HepG2 (cell line): ENCODE results near the gene HINT2. TPM values are rescaled to one million over a fixed set of nuclear protein-coding genes. Genes with fewer than 3 reads are reported as not detected.

ENCODE experiments used
- ATAC-seq: fragments of 200-7000 bp; cut with Tn5 transposase; 3 replicates; pipeline ENCODE4 v1.9.1; 2020; ENCODE audit warnings: mild to moderate bottlenecking, moderate library complexity
- BruUV-seq: library from RNA; stranded (reverse); fragments of 400-500 nt; replicated peaks from 2 replicates; lab custom pipeline; 2021; lab: Mats Ljungman, UMichigan
- CTCF ChIA-PET: fragments of 300-600 bp; formaldehyde crosslinking; extraction: SDS; loops from one replicate; lab custom pipeline; 2021; ENCODE audit warnings: low total read pairs, inconsistent platforms, low intra/inter-chr PET ratio; lab: Yijun Ruan, JAX
- POLR2A ChIA-PET: fragments of 350-600 bp; sonication (Branson Sonifier 250); formaldehyde crosslinking; loops from one replicate; lab custom pipeline; 2020; ENCODE audit warnings: antibody characterized with exemption, inconsistent platforms; lab: Yijun Ruan, JAX
- DNase-seq: peaks from one replicate; pipeline ENCODE4 v3.0.0-alpha.2; 2015; ENCODE audit warnings: low spot score
- FAIRE-seq: peaks from 3 replicates; lab custom pipeline; 2011; peaks lifted over from hg19 to GRCh38; lab: Jason Lieb, UNC
- H2AFZ ChIP-seq: one replicate; pipeline ENCODE4 v1.6.1; 2011; ENCODE audit warnings: low read length, inconsistent platforms
- H3K27ac ChIP-seq: fragments of 300-600 bp; 3 replicates; pipeline ENCODE4 v1.8.0; 2011; ENCODE audit warnings: mixed run types, mild to moderate bottlenecking, mixed read lengths, low read length, inconsistent platforms; ENCODE audit not compliant: insufficient read depth; ENCODE audit errors: extremely low read length
- H3K27me3 ChIP-seq, 2 experiments: fragments of 200-600 bp in 1 of 2; 2 replicates in 1 of 2; 3 replicates in 1 of 2; pipeline versions ENCODE4 v1.6.0 to v1.8.0; 2011; ENCODE audit warnings: low read length in 2 of 2, mild to moderate bottlenecking in 2 of 2, moderate library complexity in 2 of 2, inconsistent platforms in 1 of 2; ENCODE audit not compliant: insufficient read depth in 2 of 2, control insufficient read depth in 1 of 2
- H3K36me3 ChIP-seq, 2 experiments: fragments of 200-600 bp in 1 of 2; replicated peaks in 1 of 2; 2 replicates in 1 of 2; 3 replicates in 1 of 2; pipeline versions ENCODE4 v1.5.1 to v1.8.0; 2011; ENCODE audit warnings: low read length in 2 of 2, inconsistent platforms in 1 of 2; ENCODE audit not compliant: insufficient read depth in 2 of 2, control insufficient read depth in 1 of 2
- H3K4me1 ChIP-seq: 2 replicates; pipeline ENCODE4 v1.5.1; 2012; ENCODE audit warnings: low read length, inconsistent platforms; ENCODE audit not compliant: insufficient read depth
- H3K4me2 ChIP-seq: 2 replicates; pipeline ENCODE4 v1.6.0; 2011; ENCODE audit warnings: low read depth, low read length, inconsistent platforms
- H3K4me3 ChIP-seq, 3 experiments: fragments of 200-600 bp in 1 of 3; sonication (generic), shearing (Covaris generic) in 1 of 3; replicated peaks in 1 of 3; 2 replicates each; pipeline ENCODE4 v1.5.1; 2011 to 2016; ENCODE audit warnings: low read length in 3 of 3, inconsistent platforms in 2 of 3, low read depth in 2 of 3, mild to moderate bottlenecking in 2 of 3, control low read depth in 1 of 3, mixed read lengths in 1 of 3; ENCODE audit not compliant: insufficient read depth in 1 of 3
- H3K79me2 ChIP-seq: one replicate; pipeline ENCODE4 v1.6.1; 2011; ENCODE audit warnings: low read length, inconsistent platforms; ENCODE audit not compliant: insufficient read depth
- H3K9ac ChIP-seq: 2 replicates; pipeline ENCODE4 v1.6.0; 2011; ENCODE audit warnings: mild to moderate bottlenecking, low read depth, low read length, inconsistent platforms; ENCODE audit not compliant: insufficient read depth
- H3K9me3 ChIP-seq: 2 replicates; pipeline ENCODE4 v1.5.1; 2012; ENCODE audit warnings: mild to moderate bottlenecking, low read length
- H4K20me1 ChIP-seq: 2 replicates; pipeline ENCODE4 v1.6.0; 2011; ENCODE audit warnings: inconsistent platforms, mild to moderate bottlenecking, low read length, moderate library complexity; ENCODE audit not compliant: insufficient read depth
- AHR ChIP-seq: IDR thresholded peaks from 2 replicates; pipeline ENCODE4 v1.6.1; 2018; ENCODE audit warnings: missing genetic modification reagents, missing compliant biosample characterization
- BCL3 ChIP-seq: sonication (generic); formaldehyde crosslinking; IDR thresholded peaks from 2 replicates; pipeline ENCODE4 v1.5.1; 2020; ENCODE audit warnings: mild to moderate bottlenecking, missing genetic modification reagents, moderate library complexity
- BHLHE40 ChIP-seq: IDR thresholded peaks from 2 replicates; pipeline ENCODE4 v1.6.1; 2011; ENCODE audit warnings: low read length, improper control_type of control experiment
- DNMT1 ChIP-seq: sonication (generic); formaldehyde crosslinking; IDR thresholded peaks from 2 replicates; pipeline ENCODE4 v1.5.1; 2020; ENCODE audit warnings: mild to moderate bottlenecking, missing genetic modification reagents
- FOXP1 ChIP-seq, 2 experiments: fragments of 450-650 bp in 1 of 2; IDR thresholded peaks; 2 replicates each; pipeline ENCODE4 v1.6.1; 2017 to 2018; ENCODE audit warnings: antibody characterized with exemption in 1 of 2
- HNF4A ChIP-seq: sonication (generic); formaldehyde crosslinking; IDR thresholded peaks from 2 replicates; pipeline ENCODE4 v1.4.0; 2020; ENCODE audit warnings: missing genetic modification reagents
- JUN ChIP-seq: sonication (generic); formaldehyde crosslinking; IDR thresholded peaks from 2 replicates; pipeline ENCODE4 v1.4.0; 2020; ENCODE audit warnings: mild to moderate bottlenecking, missing genetic modification reagents
- MAFF ChIP-seq: IDR thresholded peaks from 2 replicates; pipeline ENCODE4 v1.6.1; 2011; ENCODE audit warnings: low read depth, low read length, improper control_type of control experiment
- MEF2D ChIP-seq: sonication (generic); formaldehyde crosslinking; IDR thresholded peaks from 2 replicates; pipeline ENCODE4 v1.5.1; 2020; ENCODE audit warnings: mild to moderate bottlenecking, missing genetic modification reagents
- NFE2 ChIP-seq: sonication (generic); formaldehyde crosslinking; IDR thresholded peaks from 2 replicates; pipeline ENCODE4 v1.4.0; 2020; ENCODE audit warnings: missing genetic modification reagents
- RARG ChIP-seq: sonication (generic); formaldehyde crosslinking; IDR thresholded peaks from 2 replicates; pipeline ENCODE4 v1.4.0; 2020; ENCODE audit warnings: low read depth, mild to moderate bottlenecking, missing genetic modification reagents
- TFAP4 ChIP-seq: sonication (generic); IDR thresholded peaks from 2 replicates; pipeline ENCODE4 v1.6.1; 2016; ENCODE audit warnings: low read depth, borderline replicate concordance
- TSC22D2 ChIP-seq: sonication (generic); formaldehyde crosslinking; IDR thresholded peaks from 2 replicates; pipeline ENCODE4 v1.5.1; 2020; ENCODE audit warnings: missing genetic modification reagents, mild to moderate bottlenecking, borderline replicate concordance
- ZNF776 ChIP-seq: sonication (generic); formaldehyde crosslinking; IDR thresholded peaks from 2 replicates; pipeline ENCODE4 v1.4.0; 2020; ENCODE audit warnings: mild to moderate bottlenecking, missing genetic modification reagents
- ZUFSP ChIP-seq: sonication (generic); formaldehyde crosslinking; IDR thresholded peaks from 2 replicates; pipeline ENCODE4 v1.9.0; 2021; ENCODE audit warnings: missing genetic modification reagents, mild to moderate bottlenecking, borderline replicate concordance
- WGBS: methylation state at CpG from one replicate; pipeline ENCODE4 v1.1.6; 2017; ENCODE audit warnings: low lambda C conversion rate; 5-methylcytosine and 5-hydroxymethylcytosine counted together
- in situ Hi-C: cut with HindIII; loops from 2 replicates; pipeline ENCODE4 v1.10.0; 2017; ENCODE audit warnings: low pct_unique_long_range_greater_than_20kb; ENCODE audit not compliant: extremely low pct_ligation_motif_present
- intact Hi-C: fragments of 100-400 bp; cut with micrococcal nuclease; formaldehyde crosslinking; loops from one replicate; pipeline ENCODE4 v1.10.0; 2022; ENCODE audit not compliant: unreplicated experiment
- polyA plus RNA-seq, 8 experiments: library from polyadenylated mRNA; depleted of rRNA in 3 of 8; stranded (reverse) in 7 of 8; unstranded in 1 of 8; fragments of >200 nt; fragmentation: Illumina TruSeq in 4 of 8; extraction: Trizol in 4 of 8; gene quantifications; 2 replicates each; pipeline versions ENCODE4 v1.2.1 to v1.2.3, GENCODE V29; 2011 to 2016; ENCODE audit warnings: low read depth in 4 of 8, missing spikeins in 1 of 8, mixed read lengths in 1 of 8; ENCODE audit not compliant: insufficient read depth in 1 of 8
- total RNA-seq, 5 experiments: library from RNA; depleted of rRNA; stranded (reverse); fragments of >200 nt; fragmentation: Illumina TruSeq; extraction: Trizol; gene quantifications; 2 replicates each; pipeline ENCODE4 v1.2.3, GENCODE V29; 2016; ENCODE audit warnings: low read depth in 1 of 5
- TF ChIP-seq, protein P1 (sequence below): sonication (generic); formaldehyde crosslinking; IDR thresholded peaks from 2 replicates; pipeline ENCODE4 v1.4.0; 2020; ENCODE audit warnings: low read depth, mild to moderate bottlenecking, missing genetic modification reagents
- TF ChIP-seq, protein P2 (sequence below): sonication (generic); formaldehyde crosslinking; IDR thresholded peaks from 2 replicates; pipeline ENCODE4 v1.5.0; 2020; ENCODE audit warnings: mild to moderate bottlenecking, missing genetic modification reagents, borderline replicate concordance

HINT2 gene
- total and polyA plus RNA-seq, 2 of the 13 experiments (the other 11 are each of a cell fraction or from before 2014, with no cell fraction given) = 37.9 to 56.2 TPM

DNA sequence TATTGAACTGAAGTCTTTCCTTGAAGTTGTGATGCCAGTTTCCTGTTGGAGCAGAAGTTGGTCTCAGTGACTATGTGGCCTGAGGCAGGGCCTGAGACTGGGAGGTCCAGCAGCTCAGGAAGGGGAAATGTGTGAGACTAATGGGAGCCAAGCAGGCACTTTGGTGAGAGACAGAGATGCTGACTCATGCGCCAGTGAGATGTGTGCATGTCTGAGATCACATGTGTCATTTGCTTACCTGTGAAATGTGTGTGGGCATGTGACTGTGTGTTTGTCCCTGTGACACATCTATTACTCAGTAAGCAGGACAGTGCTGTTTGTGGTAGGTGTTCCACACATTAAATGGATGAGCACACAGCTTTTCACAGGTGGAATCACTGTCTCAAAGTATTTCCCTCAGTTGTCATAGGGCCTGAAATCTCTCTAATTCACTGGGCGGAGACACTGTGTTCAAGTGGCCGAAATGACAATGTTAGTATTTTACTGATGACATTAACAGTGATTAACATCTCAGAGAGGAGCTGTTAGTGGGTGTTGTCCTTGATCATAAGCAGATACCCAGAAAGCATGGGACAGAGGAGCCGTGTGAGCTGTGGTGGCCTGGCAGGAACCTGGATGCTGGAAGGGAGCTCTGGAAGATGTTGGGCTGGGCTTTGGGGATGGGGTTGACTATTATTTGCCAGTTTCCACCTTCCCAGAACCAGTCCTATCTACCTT lies 16.0 kb downstream of the HINT2 start:
- CTCF ChIA-PET = no interaction called here
- POLR2A ChIA-PET = interaction anchor here (1.1 to 1.3 kb wide), 2 partner anchors 13 to 16 kb away, joined by 3 to 4 read pairs; partner anchors contain the start of genes HINT2 and SPAG8
- no peak for TF ChIP-seq FOXP1 (IDR thresholded peaks at IDR 0.05)
- no peak for TF ChIP-seq FOXP1 (CRISPR knock-in tag; IDR thresholded peaks at IDR 0.05)
- TF ChIP-seq DNMT1 (CRISPR knock-in tag) = no peak
- no peak for TF ChIP-seq AHR (CRISPR knock-in tag)
- no peak for TF ChIP-seq BCL3 (CRISPR knock-in tag)
- TF ChIP-seq NFE2 = peak; percentile 39; the same call in 1 of the 2 replicates
- TF ChIP-seq BHLHE40 = 0 out of 2 replicates have a peak, but pooled peaks have one; percentile 49
- no peak for TF ChIP-seq ZUFSP
- TF ChIP-seq JUN (CRISPR knock-in tag) = no peak
- no peak for TF ChIP-seq HNF4A (CRISPR knock-in tag)
- no peak for TF ChIP-seq TSC22D2 (CRISPR knock-in tag)
- TF ChIP-seq ZNF776 (CRISPR knock-in tag) = no peak
- TF ChIP-seq, protein P1, sequence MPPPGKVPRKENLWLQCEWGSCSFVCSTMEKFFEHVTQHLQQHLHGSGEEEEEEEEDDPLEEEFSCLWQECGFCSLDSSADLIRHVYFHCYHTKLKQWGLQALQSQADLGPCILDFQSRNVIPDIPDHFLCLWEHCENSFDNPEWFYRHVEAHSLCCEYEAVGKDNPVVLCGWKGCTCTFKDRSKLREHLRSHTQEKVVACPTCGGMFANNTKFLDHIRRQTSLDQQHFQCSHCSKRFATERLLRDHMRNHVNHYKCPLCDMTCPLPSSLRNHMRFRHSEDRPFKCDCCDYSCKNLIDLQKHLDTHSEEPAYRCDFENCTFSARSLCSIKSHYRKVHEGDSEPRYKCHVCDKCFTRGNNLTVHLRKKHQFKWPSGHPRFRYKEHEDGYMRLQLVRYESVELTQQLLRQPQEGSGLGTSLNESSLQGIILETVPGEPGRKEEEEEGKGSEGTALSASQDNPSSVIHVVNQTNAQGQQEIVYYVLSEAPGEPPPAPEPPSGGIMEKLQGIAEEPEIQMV (CRISPR knock-in tag) = no peak
- TF ChIP-seq MAFF = peak; percentile 55
- TF ChIP-seq MEF2D = no peak
- no peak for TF ChIP-seq TFAP4
- TF ChIP-seq RARG (CRISPR knock-in tag) = no peak
- TF ChIP-seq, protein P2, sequence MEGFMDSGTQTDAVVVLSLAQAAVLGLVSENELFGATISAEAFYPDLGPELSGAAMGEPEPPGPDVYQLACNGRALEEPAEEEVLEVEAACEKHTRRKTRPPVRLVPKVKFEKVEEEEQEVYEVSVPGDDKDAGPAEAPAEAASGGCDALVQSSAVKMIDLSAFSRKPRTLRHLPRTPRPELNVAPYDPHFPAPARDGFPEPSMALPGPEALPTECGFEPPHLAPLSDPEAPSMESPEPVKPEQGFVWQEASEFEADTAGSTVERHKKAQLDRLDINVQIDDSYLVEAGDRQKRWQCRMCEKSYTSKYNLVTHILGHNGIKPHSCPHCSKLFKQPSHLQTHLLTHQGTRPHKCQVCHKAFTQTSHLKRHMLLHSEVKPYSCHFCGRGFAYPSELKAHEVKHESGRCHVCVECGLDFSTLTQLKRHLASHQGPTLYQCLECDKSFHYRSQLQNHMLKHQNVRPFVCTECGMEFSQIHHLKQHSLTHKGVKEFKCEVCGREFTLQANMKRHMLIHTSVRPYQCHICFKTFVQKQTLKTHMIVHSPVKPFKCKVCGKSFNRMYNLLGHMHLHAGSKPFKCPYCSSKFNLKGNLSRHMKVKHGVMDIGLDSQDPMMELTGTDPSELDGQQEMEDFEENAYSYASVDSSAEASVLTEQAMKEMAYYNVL (CRISPR knock-in tag) = no peak

More for the DNA sequence above, 16.0 kb downstream of the HINT2 start:
- no peak overlapping the region for H3K27ac ChIP-seq
- 100% methylated on average over 4 of the region's 4 CpGs for WGBS
- H3K9ac ChIP-seq = no peak overlapping the region
- ATAC-seq (no peak), DNase-seq (peak; percentile 25), FAIRE-seq (no peak)
- H3K9me3 ChIP-seq = no peaks in the 10 kb centered on the region
- no peak overlapping the region for H2AFZ ChIP-seq
- H3K4me1 ChIP-seq = peaks cover 27% of the 10 kb centered on the region
- no peak overlapping the region for H3K4me3 ChIP-seq
- H3K79me2 ChIP-seq = no peaks in the 10 kb centered on the region
- H4K20me1 ChIP-seq = no peaks in the 10 kb centered on the region
- in situ Hi-C loops (no loop called here), intact Hi-C loops (no loop called here)
- H3K4me2 ChIP-seq = no peak overlapping the region
- no peaks in the 10 kb centered on the region for H3K27me3 ChIP-seq
- BruUV-seq = no TSS peak
- peaks cover 0 to 2% of the 10 kb centered on the region in 2 experiments; a peak in 1 of 5 replicates for H3K36me3 ChIP-seq
